HepG2 (cell line): ENCODE results near the gene EVA1C. TPM values are rescaled to one million over a fixed set of nuclear protein-coding genes. Genes with fewer than 3 reads are reported as not detected.
"Not testable (repeated sequence)": the region's sequence is repeated elsewhere in the genome, so short reads cannot be mapped to it uniquely, and the experiment has no call there.

Experiments
- ATAC-seq: fragments of 200-7000 bp; cut with Tn5 transposase; 3 replicates; pipeline ENCODE4 v1.9.1; 2020; ENCODE audit warnings: mild to moderate bottlenecking, moderate library complexity
- BruUV-seq: library from RNA; stranded (reverse); fragments of 400-500 nt; replicated peaks from 2 replicates; lab custom pipeline; 2021; lab: Mats Ljungman, UMichigan
- CTCF ChIA-PET: fragments of 300-600 bp; formaldehyde crosslinking; extraction: SDS; loops from one replicate; lab custom pipeline; 2021; ENCODE audit warnings: low total read pairs, inconsistent platforms, low intra/inter-chr PET ratio; lab: Yijun Ruan, JAX
- POLR2A ChIA-PET: fragments of 350-600 bp; sonication (Branson Sonifier 250); formaldehyde crosslinking; loops from one replicate; lab custom pipeline; 2020; ENCODE audit warnings: antibody characterized with exemption, inconsistent platforms; lab: Yijun Ruan, JAX
- DNase-seq: peaks from one replicate; pipeline ENCODE4 v3.0.0-alpha.2; 2015; ENCODE audit warnings: low spot score
- FAIRE-seq: peaks from 3 replicates; lab custom pipeline; 2011; peaks lifted over from hg19 to GRCh38; lab: Jason Lieb, UNC
- H2AFZ ChIP-seq: one replicate; pipeline ENCODE4 v1.6.1; 2011; ENCODE audit warnings: low read length, inconsistent platforms
- H3K27ac ChIP-seq: fragments of 300-600 bp; 3 replicates; pipeline ENCODE4 v1.8.0; 2011; ENCODE audit warnings: mixed run types, mild to moderate bottlenecking, mixed read lengths, low read length, inconsistent platforms; ENCODE audit not compliant: insufficient read depth; ENCODE audit errors: extremely low read length
- H3K27me3 ChIP-seq, 2 experiments: fragments of 200-600 bp in 1 of 2; 2 replicates in 1 of 2; 3 replicates in 1 of 2; pipeline versions ENCODE4 v1.6.0 to v1.8.0; 2011; ENCODE audit warnings: low read length in 2 of 2, mild to moderate bottlenecking in 2 of 2, moderate library complexity in 2 of 2, inconsistent platforms in 1 of 2; ENCODE audit not compliant: insufficient read depth in 2 of 2, control insufficient read depth in 1 of 2
- H3K36me3 ChIP-seq, 2 experiments: fragments of 200-600 bp in 1 of 2; replicated peaks in 1 of 2; 2 replicates in 1 of 2; 3 replicates in 1 of 2; pipeline versions ENCODE4 v1.5.1 to v1.8.0; 2011; ENCODE audit warnings: low read length in 2 of 2, inconsistent platforms in 1 of 2; ENCODE audit not compliant: insufficient read depth in 2 of 2, control insufficient read depth in 1 of 2
- H3K4me1 ChIP-seq: 2 replicates; pipeline ENCODE4 v1.5.1; 2012; ENCODE audit warnings: low read length, inconsistent platforms; ENCODE audit not compliant: insufficient read depth
- H3K4me2 ChIP-seq: 2 replicates; pipeline ENCODE4 v1.6.0; 2011; ENCODE audit warnings: low read depth, low read length, inconsistent platforms
- H3K4me3 ChIP-seq, 3 experiments: fragments of 200-600 bp in 1 of 3; sonication (generic), shearing (Covaris generic) in 1 of 3; replicated peaks in 1 of 3; 2 replicates each; pipeline ENCODE4 v1.5.1; 2011 to 2016; ENCODE audit warnings: low read length in 3 of 3, inconsistent platforms in 2 of 3, low read depth in 2 of 3, mild to moderate bottlenecking in 2 of 3, control low read depth in 1 of 3, mixed read lengths in 1 of 3; ENCODE audit not compliant: insufficient read depth in 1 of 3
- H3K79me2 ChIP-seq: one replicate; pipeline ENCODE4 v1.6.1; 2011; ENCODE audit warnings: low read length, inconsistent platforms; ENCODE audit not compliant: insufficient read depth
- H3K9ac ChIP-seq: 2 replicates; pipeline ENCODE4 v1.6.0; 2011; ENCODE audit warnings: mild to moderate bottlenecking, low read depth, low read length, inconsistent platforms; ENCODE audit not compliant: insufficient read depth
- H3K9me3 ChIP-seq: 2 replicates; pipeline ENCODE4 v1.5.1; 2012; ENCODE audit warnings: mild to moderate bottlenecking, low read length
- H4K20me1 ChIP-seq: 2 replicates; pipeline ENCODE4 v1.6.0; 2011; ENCODE audit warnings: inconsistent platforms, mild to moderate bottlenecking, low read length, moderate library complexity; ENCODE audit not compliant: insufficient read depth
- MAFG ChIP-seq: sonication (generic); formaldehyde crosslinking; IDR thresholded peaks from 2 replicates; pipeline ENCODE4 v1.5.1; 2020; ENCODE audit warnings: mild to moderate bottlenecking, missing genetic modification reagents
- STAG1 ChIP-seq: sonication (generic); formaldehyde crosslinking; IDR thresholded peaks from 2 replicates; pipeline ENCODE4 v1.4.0; 2020; ENCODE audit warnings: missing genetic modification reagents
- ZNF629 ChIP-seq: sonication (generic); formaldehyde crosslinking; conservative IDR thresholded peaks from 2 replicates; pipeline ENCODE4 v1.5.0; 2020; ENCODE audit warnings: missing genetic modification reagents
- ZSCAN9 ChIP-seq: IDR thresholded peaks from 2 replicates; pipeline ENCODE4 v1.6.1; 2016; ENCODE audit warnings: borderline replicate concordance
- WGBS: methylation state at CpG from one replicate; pipeline ENCODE4 v1.1.6; 2017; ENCODE audit warnings: low lambda C conversion rate; 5-methylcytosine and 5-hydroxymethylcytosine counted together
- in situ Hi-C: cut with HindIII; loops from 2 replicates; pipeline ENCODE4 v1.10.0; 2017; ENCODE audit warnings: low pct_unique_long_range_greater_than_20kb; ENCODE audit not compliant: extremely low pct_ligation_motif_present
- intact Hi-C: fragments of 100-400 bp; cut with micrococcal nuclease; formaldehyde crosslinking; loops from one replicate; pipeline ENCODE4 v1.10.0; 2022; ENCODE audit not compliant: unreplicated experiment
- polyA plus RNA-seq, 8 experiments: library from polyadenylated mRNA; depleted of rRNA in 3 of 8; stranded (reverse) in 7 of 8; unstranded in 1 of 8; fragments of >200 nt; fragmentation: Illumina TruSeq in 4 of 8; extraction: Trizol in 4 of 8; gene quantifications; 2 replicates each; pipeline versions ENCODE4 v1.2.1 to v1.2.3, GENCODE V29; 2011 to 2016; ENCODE audit warnings: low read depth in 4 of 8, missing spikeins in 1 of 8, mixed read lengths in 1 of 8; ENCODE audit not compliant: insufficient read depth in 1 of 8
- total RNA-seq, 5 experiments: library from RNA; depleted of rRNA; stranded (reverse); fragments of >200 nt; fragmentation: Illumina TruSeq; extraction: Trizol; gene quantifications; 2 replicates each; pipeline ENCODE4 v1.2.3, GENCODE V29; 2016; ENCODE audit warnings: low read depth in 1 of 5

Gene EVA1C
- total and polyA plus RNA-seq, 2 of the 13 experiments (the other 11 are each of a cell fraction or from before 2014, with no cell fraction given) = 0.29 to 0.34 TPM

DNA sequence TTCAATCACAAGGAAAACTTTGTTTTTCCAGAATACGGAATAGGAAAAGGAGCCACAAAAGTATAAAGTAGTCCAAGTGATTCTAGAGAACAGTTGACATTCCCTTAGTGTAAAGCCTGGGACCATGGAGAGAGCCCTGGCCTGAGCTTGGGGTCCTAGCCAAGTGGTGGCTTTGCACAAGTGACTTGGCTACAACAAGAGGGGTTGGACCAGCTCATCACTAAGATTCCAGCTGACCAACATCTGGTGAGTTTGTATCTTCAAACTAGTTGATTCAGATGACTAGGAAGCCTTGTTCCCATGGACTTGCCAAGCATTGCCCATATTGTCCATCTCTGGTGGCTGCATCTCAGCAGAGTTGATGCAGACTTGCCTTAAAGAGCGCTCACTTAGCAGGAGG is 96.5 kb downstream of the EVA1C start:
- H4K20me1 ChIP-seq, H3K4me2 ChIP-seq, H3K4me1 ChIP-seq, CTCF ChIA-PET, H3K9ac ChIP-seq, in situ Hi-C loops, H2AFZ ChIP-seq, BruUV-seq, H3K27ac ChIP-seq, ATAC-seq, H3K4me3 ChIP-seq, H3K36me3 ChIP-seq, DNase-seq, H3K9me3 ChIP-seq, H3K27me3 ChIP-seq, FAIRE-seq, intact Hi-C loops, POLR2A ChIA-PET, H3K79me2 ChIP-seq: not testable (repeated sequence)
- WGBS = 97% methylated on average over 2 of the region's 2 CpGs

DNA sequence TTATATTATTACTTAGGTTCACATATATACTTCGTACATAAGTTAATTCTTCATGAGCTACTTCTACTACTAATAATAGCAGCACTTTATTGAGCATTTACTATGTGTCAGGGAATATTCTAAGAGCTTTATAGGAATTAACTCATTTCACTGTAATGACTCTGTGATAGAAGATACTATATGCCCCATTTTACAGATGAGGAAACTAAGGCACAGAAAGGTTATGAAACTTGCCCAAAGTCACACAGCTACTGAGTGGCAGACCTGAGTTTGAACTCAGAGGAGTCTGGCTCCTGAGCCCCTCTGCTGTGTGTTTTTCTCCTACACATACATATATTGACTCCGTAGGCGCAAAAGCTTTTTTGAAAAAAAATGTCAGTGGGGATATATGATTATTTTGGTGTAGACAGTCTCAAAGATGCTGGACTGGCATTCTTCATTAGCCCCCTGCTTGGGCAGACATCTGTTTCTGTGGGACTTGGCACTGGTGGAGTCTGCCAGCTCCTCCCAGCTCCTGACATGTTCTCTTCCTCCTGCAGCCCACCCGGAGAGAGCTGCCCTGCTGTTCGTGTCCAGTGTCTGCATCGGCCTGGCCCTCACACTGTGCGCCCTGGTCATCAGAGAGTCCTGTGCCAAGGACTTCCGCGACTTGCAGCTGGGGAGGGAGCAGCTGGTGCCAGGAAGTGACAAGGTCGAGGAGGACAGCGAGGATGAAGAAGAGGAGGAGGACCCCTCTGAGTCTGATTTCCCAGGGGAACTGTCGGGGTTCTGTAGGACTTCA is 102.0 kb downstream of the EVA1C start:
- intact Hi-C loops = no loop called here
- Histone ChIP-seq H3K9ac (no peak overlapping the region), H3K9me3 (no peaks in the 10 kb centered on the region), H3K4me3 (no peak overlapping the region), H3K4me2 (no peak overlapping the region), H3K79me2 (no peaks in the 10 kb centered on the region), H4K20me1 (no peaks in the 10 kb centered on the region), H3K27me3 (no peaks in the 10 kb centered on the region), H3K4me1 (peaks cover 8% of the 10 kb centered on the region; the same call in 1 of the 2 replicates), H3K27ac (no peak overlapping the region), H3K36me3 (no peaks in the 10 kb centered on the region), H2AFZ (no peak overlapping the region)
- CTCF ChIA-PET = no interaction called here
- 85% methylated on average over 12 of the region's 12 CpGs for WGBS
- ATAC-seq = no peak
- no TSS peak for BruUV-seq
- POLR2A ChIA-PET = no interaction called here
- in situ Hi-C loops = no loop called here
- DNase-seq = no peak
- FAIRE-seq = no peak
- TF ChIP-seq ZNF629 = 0 out of 2 replicates have a peak, but pooled peaks have one; percentile 28
- no peak for TF ChIP-seq MAFG (CRISPR knock-in tag)
- no peak for TF ChIP-seq ZSCAN9 (CRISPR knock-in tag)
- TF ChIP-seq STAG1 (CRISPR knock-in tag) = no peak
